Measurements from ENCODE around the gene CD3E.

The CD3E gene

GRCh38 chr11:118289401-118289800, 15.1 kb upstream of the CD3E start:
- Histone ChIP-seq H3K4me1 (ENCODE audit: insufficient read depth, insufficient read length) (no peaks in the 10 kb centered on the region), H3K4me3 (ENCODE audit: insufficient read length, low read depth) (no peak overlapping the region), H3K27me3 (ENCODE audit: insufficient read depth, insufficient read length) (no peaks in the 10 kb centered on the region), H3K36me3 (ENCODE audit: insufficient read depth, insufficient read length, low read length) (no peaks in the 10 kb centered on the region), H3K9ac (ENCODE audit: insufficient read length, low read depth) (no peak overlapping the region), H3K9me3 (ENCODE audit: insufficient read depth, low read length) (no peaks in the 10 kb centered on the region)
- TF ChIP-seq SUZ12 (IDR thresholded peaks at IDR 0.05; ENCODE audit: extremely low read depth, insufficient read depth, insufficient read length) (no peak), YY1 (IDR thresholded peaks at IDR 0.05; ENCODE audit: insufficient read depth, insufficient read length) (no peak), ZNF274 (IDR thresholded peaks at IDR 0.05; ENCODE audit: low read depth, low read length) (no peak)
- DNase-seq (ENCODE audit: low read depth, low spot score) = no peak

- peak; percentile 16 for DNase-seq (ENCODE audit: low read depth, low spot score)
- H3K36me3 ChIP-seq (ENCODE audit: insufficient read depth, insufficient read length, low read length) = no peaks in the 10 kb centered on the region
- H3K9me3 ChIP-seq (ENCODE audit: insufficient read depth, low read length) = no peaks in the 10 kb centered on the region
- TF ChIP-seq SUZ12 (IDR thresholded peaks at IDR 0.05; ENCODE audit: extremely low read depth, insufficient read depth, insufficient read length) (no peak), YY1 (IDR thresholded peaks at IDR 0.05; ENCODE audit: insufficient read depth, insufficient read length) (no peak)
- H3K27me3 ChIP-seq (ENCODE audit: insufficient read depth, insufficient read length) = no peaks in the 10 kb centered on the region
- no peak overlapping the region for H3K4me3 ChIP-seq (ENCODE audit: insufficient read length, low read depth)
- H3K4me1 ChIP-seq (ENCODE audit: insufficient read depth, insufficient read length) = no peaks in the 10 kb centered on the region
- H3K9ac ChIP-seq (ENCODE audit: insufficient read length, low read depth) = no peak overlapping the region
These were observed 13.6 kb upstream of the CD3E start for GRCh38 chr11:118290923-118291322.

GRCh38 chr11:118291477-118292135, 12.9 kb upstream of the CD3E start:
- no peaks in the 10 kb centered on the region for H3K36me3 ChIP-seq (ENCODE audit: insufficient read depth, insufficient read length, low read length)
- no peak for DNase-seq (ENCODE audit: low read depth, low spot score)
- H3K9ac ChIP-seq (ENCODE audit: insufficient read length, low read depth) = no peak overlapping the region
- TF ChIP-seq YY1 (IDR thresholded peaks at IDR 0.05; ENCODE audit: insufficient read depth, insufficient read length) (no peak), SUZ12 (IDR thresholded peaks at IDR 0.05; ENCODE audit: extremely low read depth, insufficient read depth, insufficient read length) (no peak), ZNF274 (IDR thresholded peaks at IDR 0.05; ENCODE audit: low read depth, low read length) (no peak)
- no peaks in the 10 kb centered on the region for H3K27me3 ChIP-seq (ENCODE audit: insufficient read depth, insufficient read length)
- no peaks in the 10 kb centered on the region for H3K9me3 ChIP-seq (ENCODE audit: insufficient read depth, low read length)
- H3K4me3 ChIP-seq (ENCODE audit: insufficient read length, low read depth) = no peak overlapping the region
- H3K4me1 ChIP-seq (ENCODE audit: insufficient read depth, insufficient read length) = no peaks in the 10 kb centered on the region

GRCh38 chr11:118294053-118294452, 10.5 kb upstream of the CD3E start:
- DNase-seq (ENCODE audit: low read depth, low spot score) = no peak
- Histone ChIP-seq H3K36me3 (ENCODE audit: insufficient read depth, insufficient read length, low read length) (no peaks in the 10 kb centered on the region), H3K9me3 (ENCODE audit: insufficient read depth, low read length) (no peaks in the 10 kb centered on the region), H3K4me3 (ENCODE audit: insufficient read length, low read depth) (no peak overlapping the region), H3K4me1 (ENCODE audit: insufficient read depth, insufficient read length) (no peaks in the 10 kb centered on the region), H3K27me3 (ENCODE audit: insufficient read depth, insufficient read length) (no peaks in the 10 kb centered on the region), H3K9ac (ENCODE audit: insufficient read length, low read depth) (no peak overlapping the region)
- TF ChIP-seq ZNF274 (IDR thresholded peaks at IDR 0.05; ENCODE audit: low read depth, low read length) (no peak), YY1 (IDR thresholded peaks at IDR 0.05; ENCODE audit: insufficient read depth, insufficient read length) (no peak), SUZ12 (IDR thresholded peaks at IDR 0.05; ENCODE audit: extremely low read depth, insufficient read depth, insufficient read length) (no peak)

- H3K9me3 ChIP-seq (ENCODE audit: insufficient read depth, low read length) = no peaks in the 10 kb centered on the region
- H3K9ac ChIP-seq (ENCODE audit: insufficient read length, low read depth) = no peak overlapping the region
- TF ChIP-seq YY1 (IDR thresholded peaks at IDR 0.05; ENCODE audit: insufficient read depth, insufficient read length) (no peak), ZNF274 (IDR thresholded peaks at IDR 0.05; ENCODE audit: low read depth, low read length) (no peak)
- no peaks in the 10 kb centered on the region for H3K27me3 ChIP-seq (ENCODE audit: insufficient read depth, insufficient read length)
- no peaks in the 10 kb centered on the region for H3K4me1 ChIP-seq (ENCODE audit: insufficient read depth, insufficient read length)
- DNase-seq (ENCODE audit: low read depth, low spot score) = no peak
- no peak overlapping the region for H3K4me3 ChIP-seq (ENCODE audit: insufficient read length, low read depth)
- no peaks in the 10 kb centered on the region for H3K36me3 ChIP-seq (ENCODE audit: insufficient read depth, insufficient read length, low read length)
These were observed 9.3 kb upstream of the CD3E start for GRCh38 chr11:118295199-118295598.

GRCh38 chr11:118295815-118296454, 8.6 kb upstream of the CD3E start:
- Histone ChIP-seq H3K4me1 (ENCODE audit: insufficient read depth, insufficient read length) (no peaks in the 10 kb centered on the region), H3K27me3 (ENCODE audit: insufficient read depth, insufficient read length) (peaks cover 5% of the 10 kb centered on the region), H3K9me3 (ENCODE audit: insufficient read depth, low read length) (no peaks in the 10 kb centered on the region), H3K36me3 (ENCODE audit: insufficient read depth, insufficient read length, low read length) (no peaks in the 10 kb centered on the region), H3K4me3 (ENCODE audit: insufficient read length, low read depth) (no peak overlapping the region), H3K9ac (ENCODE audit: insufficient read length, low read depth) (no peak overlapping the region)
- DNase-seq (ENCODE audit: low read depth, low spot score) = no peak
- TF ChIP-seq ZNF274 (IDR thresholded peaks at IDR 0.05; ENCODE audit: low read depth, low read length) (no peak), SUZ12 (IDR thresholded peaks at IDR 0.05; ENCODE audit: extremely low read depth, insufficient read depth, insufficient read length) (no peak), YY1 (IDR thresholded peaks at IDR 0.05; ENCODE audit: insufficient read depth, insufficient read length) (no peak)

- peaks cover 1% of the 10 kb centered on the region for H3K4me1 ChIP-seq (ENCODE audit: insufficient read depth, insufficient read length)
- TF ChIP-seq SUZ12 (IDR thresholded peaks at IDR 0.05; ENCODE audit: extremely low read depth, insufficient read depth, insufficient read length) (no peak), YY1 (IDR thresholded peaks at IDR 0.05; ENCODE audit: insufficient read depth, insufficient read length) (no peak), ZNF274 (IDR thresholded peaks at IDR 0.05; ENCODE audit: low read depth, low read length) (no peak)
- peaks cover 6% of the 10 kb centered on the region for H3K27me3 ChIP-seq (ENCODE audit: insufficient read depth, insufficient read length)
- no peak overlapping the region for H3K9ac ChIP-seq (ENCODE audit: insufficient read length, low read depth)
- no peak for DNase-seq (ENCODE audit: low read depth, low spot score)
- H3K36me3 ChIP-seq (ENCODE audit: insufficient read depth, insufficient read length, low read length) = no peaks in the 10 kb centered on the region
- H3K4me3 ChIP-seq (ENCODE audit: insufficient read length, low read depth) = no peak overlapping the region
- H3K9me3 ChIP-seq (ENCODE audit: insufficient read depth, low read length) = no peaks in the 10 kb centered on the region
These were observed 2.8 kb upstream of the CD3E start for GRCh38 chr11:118301600-118302195.
